ENCODE measurements around the gene EHBP1.

The EHBP1 gene

DNA sequence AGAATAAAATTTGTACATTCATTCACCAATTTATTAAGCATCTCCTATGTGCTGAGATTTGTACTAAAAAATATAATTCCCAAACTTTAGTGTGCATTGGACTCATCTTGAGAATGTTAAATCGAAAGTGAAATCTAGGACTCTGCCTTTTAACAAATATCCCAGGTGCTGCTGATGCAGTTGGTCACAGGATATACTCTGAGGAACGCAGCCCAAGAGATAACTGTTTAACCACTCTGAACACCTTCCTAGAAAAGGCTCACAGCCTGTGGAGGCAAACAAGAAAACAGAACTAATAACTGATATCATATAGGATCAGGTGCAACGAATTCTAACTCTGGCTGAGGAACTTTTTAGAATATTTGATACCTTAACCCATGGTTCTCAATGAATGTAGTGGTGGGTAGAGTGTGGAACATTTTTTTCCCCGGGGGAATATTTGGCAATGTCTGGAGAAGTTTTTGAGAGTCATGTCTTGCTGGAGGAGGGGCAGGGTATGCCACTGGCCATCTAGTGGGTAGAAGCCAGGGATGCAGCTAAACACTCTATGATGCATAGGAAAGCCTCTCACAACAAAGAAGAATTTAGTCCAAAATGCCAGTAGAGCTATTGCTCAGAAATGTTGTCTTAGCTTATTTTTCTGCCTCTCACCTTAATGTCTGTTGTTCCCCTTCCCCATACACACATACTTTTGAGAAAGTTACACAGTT is 96.5 kb downstream of the EHBP1 start:
- peaks cover 25% of the 10 kb centered on the region for H3K4me1 Mint-ChIP-seq
- no peak overlapping the region for H3K27ac Mint-ChIP-seq
- peak overlapping the region in 1 of 2 donors; percentile 0 for H3K4me3 Mint-ChIP-seq
- ATAC-seq = peak; percentile 43
- no peaks in the 10 kb centered on the region for H3K9me3 Mint-ChIP-seq
- H3K27me3 Mint-ChIP-seq = no peaks in the 10 kb centered on the region
- no peak for DNase-seq

DNA sequence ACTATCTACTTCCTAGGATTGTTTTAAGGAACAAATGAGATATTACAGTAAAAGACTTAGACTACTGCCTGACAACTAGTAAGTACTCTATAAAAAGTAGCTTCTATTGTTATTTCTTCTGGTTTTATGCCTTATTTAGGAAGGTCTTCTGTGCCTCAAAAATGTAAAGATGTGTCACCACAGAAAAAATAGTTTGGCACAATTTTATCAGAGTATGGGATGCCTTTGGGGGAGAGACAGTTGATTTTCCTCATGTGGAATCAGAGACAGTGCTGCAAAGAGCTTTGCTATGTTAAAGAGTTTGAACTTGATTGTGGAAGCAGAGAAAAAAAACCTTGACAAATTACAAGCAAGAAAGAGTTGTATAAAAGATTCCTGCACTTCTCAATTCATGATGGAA is 98.4 kb downstream of the EHBP1 start:
- ATAC-seq = no peak
- H3K9me3 Mint-ChIP-seq = peaks cover 0 to 3% of the 10 kb centered on the region in 2 donors
- no peak for DNase-seq
- H3K4me1 Mint-ChIP-seq = peaks cover 30% of the 10 kb centered on the region
- H3K4me3 Mint-ChIP-seq = no peak overlapping the region
- H3K27ac Mint-ChIP-seq = no peak overlapping the region
- no peaks in the 10 kb centered on the region for H3K27me3 Mint-ChIP-seq

GRCh38 chr2:62806231-62806630 is 100.7 kb downstream of the EHBP1 start:
- no peaks in the 10 kb centered on the region for H3K27me3 Mint-ChIP-seq
- H3K9me3 Mint-ChIP-seq = peaks cover 0 to 3% of the 10 kb centered on the region in 2 donors
- peaks cover 12% of the 10 kb centered on the region for H3K4me1 Mint-ChIP-seq
- DNase-seq = no peak
- peak overlapping the region in 1 of 2 donors; percentile 10 for H3K27ac Mint-ChIP-seq
- no peak overlapping the region for H3K4me3 Mint-ChIP-seq
- no peak for ATAC-seq

GRCh38 chr2:62808554-62808953 is 103.0 kb downstream of the EHBP1 start:
- H3K4me1 Mint-ChIP-seq = peaks cover 17% of the 10 kb centered on the region
- H3K4me3 Mint-ChIP-seq = no peak overlapping the region
- H3K27me3 Mint-ChIP-seq = no peaks in the 10 kb centered on the region
- DNase-seq (no peak), ATAC-seq (no peak)
- H3K9me3 Mint-ChIP-seq = peaks cover 0 to 3% of the 10 kb centered on the region in 2 donors
- peak overlapping the region in 1 of 2 donors; percentile 35 for H3K27ac Mint-ChIP-seq

GRCh38 chr2:62811086-62811485 is 105.6 kb downstream of the EHBP1 start:
- H3K4me1 Mint-ChIP-seq = peaks cover 23% of the 10 kb centered on the region
- no peak overlapping the region for H3K4me3 Mint-ChIP-seq
- H3K27me3 Mint-ChIP-seq = no peaks in the 10 kb centered on the region
- H3K27ac Mint-ChIP-seq = no peak overlapping the region
- no peak for ATAC-seq
- DNase-seq = no peak
- H3K9me3 Mint-ChIP-seq = peaks cover 0 to 3% of the 10 kb centered on the region in 2 donors

GRCh38 chr2:62811972-62812371 is 106.5 kb downstream of the EHBP1 start:
- Mint-ChIP-seq H3K27me3 (no peaks in the 10 kb centered on the region), H3K4me3 (no peak overlapping the region), H3K4me1 (peaks cover 23% of the 10 kb centered on the region), H3K9me3 (peaks cover 0 to 3% of the 10 kb centered on the region in 2 donors), H3K27ac (peak overlapping the region in 1 of 2 donors; percentile 40)
- no peak for DNase-seq
- no peak for ATAC-seq

GRCh38 chr2:62812921-62813825 is 107.7 kb downstream of the EHBP1 start:
- Mint-ChIP-seq H3K9me3 (peaks cover 0 to 2% of the 10 kb centered on the region in 2 donors), H3K4me3 (no peak overlapping the region), H3K4me1 (peaks cover 23% of the 10 kb centered on the region), H3K27ac (no peak overlapping the region), H3K27me3 (no peaks in the 10 kb centered on the region)
- no peak for DNase-seq
- ATAC-seq = no peak

GRCh38 chr2:62814123-62814522 is 108.6 kb downstream of the EHBP1 start:
- peak overlapping the region in 1 of 2 donors; percentile 4 for H3K27ac Mint-ChIP-seq
- no peaks in the 10 kb centered on the region for H3K9me3 Mint-ChIP-seq
- ATAC-seq = no peak
- H3K4me3 Mint-ChIP-seq = no peak overlapping the region
- H3K4me1 Mint-ChIP-seq = peaks cover 18% of the 10 kb centered on the region
- H3K27me3 Mint-ChIP-seq = no peaks in the 10 kb centered on the region
- DNase-seq = no peak

DNA sequence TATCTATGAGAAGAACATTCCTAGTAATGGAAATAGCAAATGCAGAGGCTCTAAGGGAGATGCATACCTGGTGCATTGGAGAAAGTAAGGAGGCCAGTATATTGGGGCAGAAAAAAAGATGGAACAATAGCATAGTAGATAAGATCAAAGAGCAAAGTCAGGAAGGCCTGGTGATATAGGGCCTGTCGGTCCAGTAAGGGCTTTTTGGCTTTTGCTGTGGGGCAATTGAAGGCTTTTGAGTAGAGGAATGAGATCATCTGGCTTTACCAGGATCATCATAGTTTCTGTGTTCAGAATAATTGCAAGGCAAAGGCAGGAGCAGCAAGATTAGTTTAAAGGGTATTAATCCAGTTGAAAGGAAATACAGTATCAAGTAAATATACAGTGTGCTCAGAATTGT is 111.8 kb downstream of the EHBP1 start:
- H3K9me3 Mint-ChIP-seq = no peaks in the 10 kb centered on the region

DNA sequence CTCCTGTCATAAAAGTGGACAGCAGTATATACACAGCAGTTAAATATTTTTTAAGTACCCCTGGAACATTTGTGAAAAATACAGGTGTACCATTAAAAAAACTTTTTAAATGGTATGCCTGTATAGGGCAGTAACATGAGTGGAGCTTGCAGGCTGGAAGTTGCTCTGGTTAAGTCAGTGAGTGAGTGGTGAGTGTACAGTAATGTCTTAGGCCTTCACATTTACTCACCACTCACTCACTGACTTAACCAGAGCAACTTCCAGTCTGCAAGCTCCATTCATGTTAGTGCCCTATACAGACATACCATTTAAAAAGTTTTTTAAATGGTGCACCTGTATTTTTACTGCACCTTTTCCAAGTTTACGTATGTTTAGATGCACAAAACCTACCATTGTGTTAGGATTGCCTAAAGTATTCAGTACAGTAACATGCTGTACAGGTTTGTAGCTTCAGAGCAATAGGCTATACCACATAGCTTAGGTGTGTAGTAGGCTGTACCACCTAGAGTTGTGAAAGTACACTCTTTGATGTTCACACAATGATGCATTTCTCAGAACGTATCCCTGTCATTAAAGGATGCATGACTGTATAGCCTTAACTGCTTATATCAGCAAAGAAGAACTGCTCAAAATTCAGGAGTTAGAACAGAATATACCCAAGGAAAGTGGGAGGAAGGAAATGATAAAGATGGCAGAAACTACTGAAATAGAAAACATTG is 112.6 kb downstream of the EHBP1 start:
- H3K27ac Mint-ChIP-seq = no peak overlapping the region
- H3K9me3 Mint-ChIP-seq = no peaks in the 10 kb centered on the region
- DNase-seq (no peak), ATAC-seq (no peak)
- H3K27me3 Mint-ChIP-seq = no peaks in the 10 kb centered on the region
- H3K4me1 Mint-ChIP-seq = peaks cover 7% of the 10 kb centered on the region
- H3K4me3 Mint-ChIP-seq = no peak overlapping the region

More for the DNA sequence above, 111.8 kb downstream of the EHBP1 start:
- Mint-ChIP-seq H3K4me1 (peaks cover 7% of the 10 kb centered on the region), H3K4me3 (no peak overlapping the region), H3K27ac (no peak overlapping the region), H3K27me3 (no peaks in the 10 kb centered on the region)
- no peak for DNase-seq
- no peak for ATAC-seq

DNA sequence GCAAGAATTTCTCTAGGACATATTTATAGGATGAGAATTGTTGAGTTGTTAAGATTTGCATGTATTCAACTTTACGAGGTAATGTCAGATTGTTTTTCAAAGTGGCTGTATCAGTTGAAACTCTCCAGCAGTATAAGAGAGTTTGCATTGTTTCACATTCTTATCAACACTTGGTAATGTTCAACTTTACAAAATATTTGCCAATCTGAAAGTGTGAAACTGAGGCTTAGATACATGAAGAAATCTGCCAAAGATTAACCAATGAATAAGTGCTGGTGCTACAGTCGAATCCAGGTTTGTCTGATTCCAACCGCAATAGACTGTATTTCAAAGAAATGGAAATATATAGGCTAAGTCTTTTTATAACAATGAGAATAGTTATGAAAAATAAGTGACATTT is 117.0 kb downstream of the EHBP1 start:
- no peaks in the 10 kb centered on the region for H3K4me1 Mint-ChIP-seq
- no peaks in the 10 kb centered on the region for H3K27me3 Mint-ChIP-seq
- no peak overlapping the region for H3K4me3 Mint-ChIP-seq
- ATAC-seq = no peak
- H3K27ac Mint-ChIP-seq = no peak overlapping the region
- no peaks in the 10 kb centered on the region for H3K9me3 Mint-ChIP-seq
- no peak for DNase-seq

GRCh38 chr2:62824388-62824787 is 118.9 kb downstream of the EHBP1 start:
- Mint-ChIP-seq H3K4me1 (no peaks in the 10 kb centered on the region), H3K27me3 (no peaks in the 10 kb centered on the region), H3K27ac (no peak overlapping the region), H3K9me3 (no peaks in the 10 kb centered on the region), H3K4me3 (no peak overlapping the region)
- no peak for DNase-seq
- no peak for ATAC-seq

GRCh38 chr2:62826141-62826540 is 120.6 kb downstream of the EHBP1 start:
- Mint-ChIP-seq H3K27ac (no peak overlapping the region), H3K9me3 (peaks cover 7 to 8% of the 10 kb centered on the region in 2 donors), H3K4me1 (no peaks in the 10 kb centered on the region), H3K4me3 (no peak overlapping the region), H3K27me3 (no peaks in the 10 kb centered on the region)
- ATAC-seq (no peak), DNase-seq (no peak)

GRCh38 chr2:62826953-62827675 is 121.6 kb downstream of the EHBP1 start:
- ATAC-seq = no peak
- H3K9me3 Mint-ChIP-seq = peaks cover 7 to 8% of the 10 kb centered on the region in 2 donors
- H3K27ac Mint-ChIP-seq = no peak overlapping the region

DNA sequence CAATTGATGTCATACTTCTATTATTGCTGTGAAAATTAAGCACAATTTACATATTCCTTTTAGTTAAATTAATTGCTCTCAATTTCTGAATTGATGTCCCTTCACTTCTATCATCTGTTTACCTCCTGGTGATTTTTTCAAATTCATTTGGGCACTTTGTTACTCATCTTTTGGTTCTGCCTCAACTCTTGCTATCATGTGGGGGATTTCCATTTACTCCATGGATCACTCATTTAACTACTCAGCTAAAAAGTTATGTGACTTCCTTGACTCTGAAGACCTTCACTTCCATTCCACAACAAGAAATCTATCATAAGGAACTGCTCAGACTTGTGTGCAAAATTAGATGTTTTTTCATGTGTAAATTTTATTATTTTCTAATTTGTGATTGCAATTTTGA is 126.2 kb downstream of the EHBP1 start:
- Mint-ChIP-seq H3K9me3 (peaks cover 7 to 12% of the 10 kb centered on the region in 2 donors), H3K4me1 (peaks cover 6% of the 10 kb centered on the region), H3K27ac (no peak overlapping the region), H3K27me3 (no peaks in the 10 kb centered on the region), H3K4me3 (no peak overlapping the region)
- DNase-seq = no peak
- peak; percentile 93 for ATAC-seq

More at GRCh38 chr2:62826953-62827675, 121.6 kb downstream of the EHBP1 start:
- Mint-ChIP-seq H3K4me1 (peaks cover 6% of the 10 kb centered on the region), H3K27me3 (no peaks in the 10 kb centered on the region), H3K4me3 (no peak overlapping the region)
- DNase-seq = no peak

Measured in stimulated activated naive CD8-positive, alpha-beta T cell treated with anti-CD3 and anti-CD28 coated beads, Interleukin-15, amount 100 ng/mL, for 72 hours (primary cell).